ENCODE data around the gene HMGN1.

- TF ChIP-seq CTCF (IDR thresholded peaks at IDR 0.05) (no peak), POLR2A (IDR thresholded peaks at IDR 0.05) (no peak)
Measured at GRCh38 chr21:39339231-39339630, 9.7 kb downstream of the HMGN1 start.

Measured in body of pancreas (tissue), 4 donors.